ENCODE data around the gene DCAF10.
"Not testable (repeated sequence)": the region's sequence is repeated elsewhere in the genome, so short reads cannot be mapped to it uniquely, and the experiment has no call there.

DCAF10 gene, protein sequence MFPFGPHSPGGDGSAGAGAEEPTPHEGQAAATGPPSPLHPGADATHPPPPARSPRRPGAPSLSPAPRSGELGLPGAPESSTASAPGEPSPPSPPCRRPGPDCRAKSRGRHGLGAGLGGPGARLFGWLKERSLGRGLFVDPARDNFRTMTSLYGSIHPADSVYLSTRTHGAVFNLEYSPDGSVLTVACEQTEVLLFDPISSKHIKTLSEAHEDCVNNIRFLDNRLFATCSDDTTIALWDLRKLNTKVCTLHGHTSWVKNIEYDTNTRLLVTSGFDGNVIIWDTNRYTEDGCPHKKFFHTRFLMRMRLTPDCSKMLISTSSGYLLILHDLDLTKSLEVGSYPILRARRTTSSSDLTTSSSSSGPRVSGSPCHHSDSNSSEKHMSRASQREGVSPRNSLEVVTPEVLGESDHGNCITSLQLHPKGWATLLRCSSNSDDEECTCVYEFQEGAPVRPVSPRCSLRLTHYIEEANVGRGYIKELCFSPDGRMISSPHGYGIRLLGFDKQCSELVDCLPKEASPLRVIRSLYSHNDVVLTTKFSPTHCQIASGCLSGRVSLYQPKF

DNA sequence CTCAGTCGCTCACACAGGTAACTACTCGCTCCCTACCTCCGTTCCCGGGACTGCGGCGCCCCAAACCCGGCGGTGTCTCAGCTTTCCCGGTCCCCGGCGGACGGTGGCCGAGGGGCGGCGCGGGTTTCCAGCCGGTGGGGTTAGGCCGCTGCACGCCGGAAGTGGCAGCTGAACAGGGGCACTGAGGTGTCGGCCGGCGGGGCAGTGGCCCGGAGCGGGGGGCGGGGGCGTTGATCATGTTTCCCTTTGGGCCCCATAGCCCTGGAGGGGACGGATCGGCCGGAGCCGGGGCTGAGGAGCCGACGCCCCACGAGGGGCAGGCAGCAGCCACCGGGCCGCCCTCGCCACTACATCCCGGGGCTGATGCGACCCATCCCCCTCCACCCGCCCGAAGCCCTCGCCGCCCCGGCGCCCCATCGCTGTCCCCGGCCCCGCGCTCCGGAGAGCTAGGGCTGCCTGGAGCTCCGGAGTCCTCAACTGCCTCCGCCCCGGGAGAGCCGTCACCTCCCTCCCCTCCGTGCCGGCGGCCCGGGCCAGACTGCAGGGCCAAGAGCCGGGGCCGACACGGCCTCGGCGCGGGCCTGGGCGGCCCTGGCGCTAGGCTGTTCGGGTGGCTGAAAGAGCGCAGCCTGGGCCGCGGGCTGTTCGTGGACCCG, at the start of gene DCAF10:
Gene DCAF10, plus strand, starts transcription at position 167 of the 656 bp plus-strand sequence. Its CDS starts 70 bp downstream, at position 237.
- TF ChIP-seq, protein P1, sequence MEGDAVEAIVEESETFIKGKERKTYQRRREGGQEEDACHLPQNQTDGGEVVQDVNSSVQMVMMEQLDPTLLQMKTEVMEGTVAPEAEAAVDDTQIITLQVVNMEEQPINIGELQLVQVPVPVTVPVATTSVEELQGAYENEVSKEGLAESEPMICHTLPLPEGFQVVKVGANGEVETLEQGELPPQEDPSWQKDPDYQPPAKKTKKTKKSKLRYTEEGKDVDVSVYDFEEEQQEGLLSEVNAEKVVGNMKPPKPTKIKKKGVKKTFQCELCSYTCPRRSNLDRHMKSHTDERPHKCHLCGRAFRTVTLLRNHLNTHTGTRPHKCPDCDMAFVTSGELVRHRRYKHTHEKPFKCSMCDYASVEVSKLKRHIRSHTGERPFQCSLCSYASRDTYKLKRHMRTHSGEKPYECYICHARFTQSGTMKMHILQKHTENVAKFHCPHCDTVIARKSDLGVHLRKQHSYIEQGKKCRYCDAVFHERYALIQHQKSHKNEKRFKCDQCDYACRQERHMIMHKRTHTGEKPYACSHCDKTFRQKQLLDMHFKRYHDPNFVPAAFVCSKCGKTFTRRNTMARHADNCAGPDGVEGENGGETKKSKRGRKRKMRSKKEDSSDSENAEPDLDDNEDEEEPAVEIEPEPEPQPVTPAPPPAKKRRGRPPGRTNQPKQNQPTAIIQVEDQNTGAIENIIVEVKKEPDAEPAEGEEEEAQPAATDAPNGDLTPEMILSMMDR (conservative IDR thresholded peaks at IDR 0.05; ENCODE audit: low read depth, low read length), result peak; percentile 18
- peak; percentile 83 for DNase-seq (ENCODE audit: low read depth)
- peak within 1 kb of the TSS; percentile 96 for H3K4me3 ChIP-seq (ENCODE audit: low read depth, low read length)

DNA sequence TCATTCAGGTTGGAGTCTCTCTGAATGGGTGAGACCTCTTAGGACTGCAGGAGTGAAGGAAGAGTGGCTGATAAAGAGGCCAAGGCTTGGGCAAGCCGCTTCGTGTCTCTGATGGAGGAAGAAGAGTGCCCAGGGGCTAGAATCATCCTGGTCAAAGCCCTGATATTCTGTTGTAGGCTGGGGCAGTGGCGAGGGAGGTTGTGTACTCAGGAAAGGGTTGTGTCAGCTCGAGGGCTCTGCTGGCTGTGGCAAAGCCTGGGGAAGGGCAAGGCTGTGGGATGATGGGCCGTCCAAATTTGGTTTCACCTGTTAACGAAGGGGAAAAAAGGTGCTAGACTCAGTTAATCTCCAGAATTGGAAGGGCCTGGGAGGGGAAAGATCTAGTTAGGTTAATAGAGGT, 49.4 kb upstream of the DCAF10 start:
- H3K4me3 ChIP-seq (ENCODE audit: low read depth, low read length), result no peak overlapping the region
- TF ChIP-seq, protein P1 (conservative IDR thresholded peaks at IDR 0.05; ENCODE audit: low read depth, low read length), result no peak
- DNase-seq (ENCODE audit: low read depth), result no peak

GRCh38 chr9:37751704-37752103, 48.9 kb upstream of the DCAF10 start:
- not testable (repeated sequence) for DNase-seq (ENCODE audit: low read depth); H3K4me3 ChIP-seq (ENCODE audit: low read depth, low read length)

GRCh38 chr9:37752112-37752511, 48.5 kb upstream of the DCAF10 start:
- not testable (repeated sequence) for DNase-seq (ENCODE audit: low read depth)

DNA sequence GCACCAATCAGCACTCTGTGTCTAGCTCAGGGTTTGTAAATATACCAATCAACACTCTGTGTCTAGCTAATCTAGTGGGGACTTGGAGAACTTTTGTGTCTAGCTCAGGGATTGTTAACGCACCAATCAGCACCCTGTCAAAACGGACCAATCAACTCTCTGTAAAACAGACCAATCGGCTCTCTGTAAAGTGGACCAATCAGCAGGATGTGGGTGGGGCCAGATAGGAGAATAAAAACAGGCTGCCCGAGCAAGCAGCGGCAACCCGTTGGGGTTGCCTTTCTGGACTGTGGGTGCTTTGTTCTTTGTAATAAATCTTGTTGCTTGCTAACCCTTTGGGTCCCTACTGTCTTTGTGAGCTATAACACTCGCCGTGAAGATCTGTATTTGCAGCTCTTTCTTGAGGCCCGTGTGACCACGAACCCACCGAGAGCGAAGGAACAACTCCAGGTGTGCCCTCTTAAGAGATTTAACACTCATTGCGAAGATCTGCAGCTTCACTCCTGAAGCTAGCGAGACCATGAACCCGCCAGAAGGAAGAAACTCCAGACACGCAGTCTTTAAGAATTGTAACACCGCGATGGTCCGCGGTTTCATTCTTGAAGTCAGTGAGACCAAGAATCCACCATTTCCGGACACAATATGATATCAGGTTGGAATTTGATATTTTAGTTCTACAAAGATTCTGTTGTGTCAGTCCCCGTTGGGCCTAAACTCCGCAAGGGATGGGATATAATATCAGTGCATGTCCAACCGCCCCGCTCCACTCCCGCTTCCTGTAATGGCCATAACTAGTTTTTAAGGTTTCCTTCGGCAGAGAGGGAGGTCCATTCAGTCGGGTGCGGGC, 47.7 kb upstream of the DCAF10 start:
- TF ChIP-seq, protein P1 (conservative IDR thresholded peaks at IDR 0.05; ENCODE audit: low read depth, low read length), result no peak
- no peak for DNase-seq (ENCODE audit: low read depth)
- peak overlapping the region; percentile 70 for H3K4me3 ChIP-seq (ENCODE audit: low read depth, low read length)

More at GRCh38 chr9:37752112-37752511, 48.5 kb upstream of the DCAF10 start:
- H3K4me3 ChIP-seq (ENCODE audit: low read depth, low read length), result not testable (repeated sequence)

DNA sequence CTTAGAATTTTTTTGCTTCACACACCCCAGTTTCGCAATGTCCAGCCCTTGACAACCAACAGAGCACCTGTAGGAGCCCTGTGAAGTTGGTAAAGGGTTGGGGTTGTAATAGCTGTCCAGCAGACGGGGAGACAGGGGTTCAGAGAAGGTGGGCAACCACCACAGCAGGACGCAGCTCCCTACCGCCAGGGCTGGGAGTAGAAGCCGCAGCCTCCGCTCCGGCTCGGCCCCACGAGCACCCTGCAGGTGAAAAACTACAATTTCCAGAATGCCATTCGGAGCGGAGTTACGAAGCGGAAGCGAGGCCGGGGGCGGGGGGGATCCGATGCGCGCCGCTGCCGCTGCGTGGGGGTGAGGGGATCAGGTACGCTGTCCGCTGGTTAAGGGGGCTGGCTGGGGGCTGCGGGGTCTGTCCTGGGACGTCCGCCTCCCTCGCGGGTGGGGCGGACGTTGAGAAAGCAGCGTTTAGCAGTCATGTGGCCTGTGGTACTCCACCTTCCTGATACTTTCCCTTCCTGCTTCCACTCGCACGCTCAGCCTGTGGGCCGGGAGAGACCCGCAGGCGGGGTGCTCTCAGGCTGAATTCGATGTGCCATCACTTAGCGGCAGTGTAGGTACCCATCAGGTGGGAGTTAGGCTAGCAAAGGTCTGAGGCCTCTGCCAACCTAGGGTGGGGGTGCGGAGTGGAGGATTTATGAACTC, 47.0 kb upstream of the DCAF10 start, which contains the start of gene TRMT10B:
Gene TRMT10B, plus strand, starts transcription at position 317 of the 702 bp plus-strand sequence. CDS start 8,127 bp downstream, outside the sequence.
- peak; percentile 74 for DNase-seq (ENCODE audit: low read depth)
- TF ChIP-seq, protein P1 (conservative IDR thresholded peaks at IDR 0.05; ENCODE audit: low read depth, low read length), result no peak
- H3K4me3 ChIP-seq (ENCODE audit: low read depth, low read length), result peak within 1 kb of the TSS; percentile 70

DNA sequence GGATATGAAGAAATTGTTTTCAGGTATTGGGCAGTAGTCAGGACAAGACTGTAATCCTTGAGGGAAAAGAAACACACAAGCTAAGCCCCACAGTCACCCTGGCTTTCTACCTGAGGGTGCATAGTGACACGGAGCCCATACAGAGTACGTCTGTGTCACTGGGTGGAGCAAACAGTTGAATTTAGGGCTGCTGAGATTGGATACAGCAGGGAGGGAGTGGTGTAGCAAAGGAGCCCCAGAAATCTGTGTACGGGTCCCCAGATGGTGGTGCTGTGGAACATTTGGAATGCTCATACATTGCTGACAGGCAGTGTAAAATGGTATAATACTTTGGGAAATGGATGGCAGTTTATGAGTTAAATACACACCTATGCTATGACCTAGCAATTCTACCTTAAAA, 41.9 kb upstream of the DCAF10 start:
- H3K4me3 ChIP-seq (ENCODE audit: low read depth, low read length), result no peak overlapping the region
- TF ChIP-seq, protein P1 (conservative IDR thresholded peaks at IDR 0.05; ENCODE audit: low read depth, low read length), result no peak
- no peak for DNase-seq (ENCODE audit: low read depth)
